MCF 10A (cell line): ENCODE measurements around the gene MSI2. TPM values are rescaled to one million over a fixed set of nuclear protein-coding genes. Genes with fewer than 3 reads are reported as not detected.

Experiments used
- BruUV-seq: library from RNA; stranded (reverse); fragments of 400-500 nt; replicated peaks from 2 replicates; lab custom pipeline; 2021; lab: Mats Ljungman, UMichigan
- CTCF ChIA-PET: fragments of 300-600 bp; sonication (Branson Sonifier 250); formaldehyde crosslinking; extraction: SDS; loops from one replicate; lab custom pipeline; 2021; ENCODE audit warnings: antibody characterized with exemption, inconsistent platforms; lab: Yijun Ruan, JAX
- POLR2A ChIA-PET: fragments of 300-600, 350-650 bp; sonication (Branson Sonifier 250); formaldehyde crosslinking; extraction: SDS; loops from one replicate; lab custom pipeline; 2020; ENCODE audit warnings: antibody characterized with exemption, inconsistent platforms; lab: Yijun Ruan, JAX
- DNase-seq: peaks from one replicate; pipeline ENCODE4 v3.0.0-alpha.2; 2018; ENCODE audit not compliant: unreplicated experiment
- H3K27ac Mint-ChIP-seq: one replicate; pipeline ENCODE4 v1.8.0; 2022; ENCODE audit warnings: mild to moderate bottlenecking, low read depth, mixed read lengths; ENCODE audit not compliant: unreplicated experiment
- H3K27me3 Mint-ChIP-seq: one replicate; pipeline ENCODE4 v1.8.0; 2022; ENCODE audit warnings: mixed read lengths; ENCODE audit not compliant: insufficient read depth, unreplicated experiment
- H3K36me3 Mint-ChIP-seq: one replicate; pipeline ENCODE4 v1.8.0; 2022; ENCODE audit warnings: mild to moderate bottlenecking, moderate library complexity, mixed read lengths; ENCODE audit not compliant: insufficient read depth, unreplicated experiment
- H3K4me1 Mint-ChIP-seq: one replicate; pipeline ENCODE4 v1.8.0; 2022; ENCODE audit warnings: mixed read lengths; ENCODE audit not compliant: insufficient read depth, unreplicated experiment
- H3K4me3 Mint-ChIP-seq: one replicate; pipeline ENCODE4 v1.8.0; 2022; ENCODE audit warnings: mild to moderate bottlenecking, moderate library complexity, mixed read lengths; ENCODE audit not compliant: unreplicated experiment
- H3K9me3 Mint-ChIP-seq: one replicate; pipeline ENCODE4 v1.8.0; 2022; ENCODE audit warnings: mixed read lengths; ENCODE audit not compliant: unreplicated experiment
- intact Hi-C: fragments of 100-400 bp; cut with micrococcal nuclease; formaldehyde crosslinking; loops from 2 replicates; pipeline ENCODE4 v1.14.1; 2022
- total RNA-seq: library from RNA; stranded (reverse); gene quantifications from 2 replicates; pipeline ENCODE4 v1.2.3, GENCODE V29; 2022
- TF ChIP-seq, protein P1 (sequence below): fragments of 200-600 bp; IDR thresholded peaks from one replicate; pipeline ENCODE4 v1.8.0; 2022; ENCODE audit warnings: antibody characterized with exemption, mild to moderate bottlenecking; ENCODE audit not compliant: unreplicated experiment

MSI2 gene
- total RNA-seq, 1 experiment from 2014 or later, result 60.6 TPM

DNA sequence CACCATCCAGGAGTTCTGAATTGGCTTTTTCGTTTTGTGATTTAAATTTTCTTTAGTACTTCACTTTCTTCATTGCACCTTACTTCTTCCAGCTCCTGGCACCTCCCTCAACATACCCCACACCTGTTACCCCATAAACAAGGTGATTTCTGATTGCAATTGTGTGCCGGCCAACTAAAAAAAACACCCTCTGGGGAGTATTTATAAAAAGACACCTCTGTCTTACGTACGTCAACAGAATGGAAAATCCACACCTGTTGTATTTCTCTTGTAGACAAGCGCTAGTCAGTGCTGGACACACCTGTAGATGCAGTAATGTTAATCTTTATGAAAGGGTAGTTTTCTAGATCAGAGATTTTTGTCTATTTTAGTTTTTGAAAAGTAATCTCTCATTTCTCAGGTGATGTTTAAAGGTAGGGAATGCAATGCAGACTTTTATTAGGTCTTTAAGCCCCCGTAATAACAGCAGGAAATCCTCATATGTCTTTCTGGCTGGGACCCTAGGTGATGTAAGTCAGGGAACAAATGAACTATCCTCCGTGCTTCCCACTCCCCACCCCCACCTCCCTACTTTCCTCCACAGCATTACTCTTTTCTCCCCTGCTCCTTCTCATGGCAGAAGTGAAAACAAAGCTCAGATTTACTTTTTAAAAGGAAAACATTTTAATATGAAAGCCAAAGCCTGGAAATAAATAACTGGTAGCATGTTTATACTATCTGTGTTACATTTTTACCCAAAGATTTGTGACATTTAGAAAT is 4.2 kb downstream of the MSI2 start:
- DNase-seq, result no peak
- Mint-ChIP-seq H3K36me3 (peaks cover 62% of the 10 kb centered on the region), H3K4me3 (no peak overlapping the region), H3K27ac (peak overlapping the region; percentile 27), H3K4me1 (peaks cover 31% of the 10 kb centered on the region), H3K9me3 (no peaks in the 10 kb centered on the region), H3K27me3 (no peaks in the 10 kb centered on the region)
- ChIA-PET CTCF (interaction anchor here (1.0 to 1.3 kb wide), 3 partner anchors 17 to 412 kb away, joined by 3 to 10 read pairs (median 5); no protein-coding TSS in a partner anchor), POLR2A (interaction anchor here (1.5 kb wide), 1 partner anchor 10 kb away, joined by 4 read pairs; no protein-coding TSS in a partner anchor)
- intact Hi-C loops, result no loop called here
- BruUV-seq, result no TSS peak
- TF ChIP-seq, protein P1, sequence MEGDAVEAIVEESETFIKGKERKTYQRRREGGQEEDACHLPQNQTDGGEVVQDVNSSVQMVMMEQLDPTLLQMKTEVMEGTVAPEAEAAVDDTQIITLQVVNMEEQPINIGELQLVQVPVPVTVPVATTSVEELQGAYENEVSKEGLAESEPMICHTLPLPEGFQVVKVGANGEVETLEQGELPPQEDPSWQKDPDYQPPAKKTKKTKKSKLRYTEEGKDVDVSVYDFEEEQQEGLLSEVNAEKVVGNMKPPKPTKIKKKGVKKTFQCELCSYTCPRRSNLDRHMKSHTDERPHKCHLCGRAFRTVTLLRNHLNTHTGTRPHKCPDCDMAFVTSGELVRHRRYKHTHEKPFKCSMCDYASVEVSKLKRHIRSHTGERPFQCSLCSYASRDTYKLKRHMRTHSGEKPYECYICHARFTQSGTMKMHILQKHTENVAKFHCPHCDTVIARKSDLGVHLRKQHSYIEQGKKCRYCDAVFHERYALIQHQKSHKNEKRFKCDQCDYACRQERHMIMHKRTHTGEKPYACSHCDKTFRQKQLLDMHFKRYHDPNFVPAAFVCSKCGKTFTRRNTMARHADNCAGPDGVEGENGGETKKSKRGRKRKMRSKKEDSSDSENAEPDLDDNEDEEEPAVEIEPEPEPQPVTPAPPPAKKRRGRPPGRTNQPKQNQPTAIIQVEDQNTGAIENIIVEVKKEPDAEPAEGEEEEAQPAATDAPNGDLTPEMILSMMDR, result no peak

DNA sequence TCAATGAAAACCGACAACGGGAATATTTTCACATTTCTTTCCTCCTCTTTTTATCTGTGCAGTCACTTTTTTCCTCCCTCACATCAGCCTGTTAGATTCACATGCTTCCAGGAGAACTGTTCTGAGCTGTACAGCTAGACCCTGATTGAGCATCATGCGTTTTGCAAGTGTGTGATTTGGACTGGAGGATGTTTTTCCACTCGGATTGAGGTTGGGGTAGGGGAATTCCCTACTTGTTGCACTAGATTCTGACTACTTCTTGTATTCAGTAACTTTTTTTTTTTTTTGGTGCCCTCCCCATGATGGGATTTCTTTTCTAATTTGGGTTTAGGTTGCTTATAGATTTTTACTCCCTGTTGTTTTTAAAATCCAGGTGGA is 4.8 kb downstream of the MSI2 start:
- intact Hi-C loops, result no loop called here
- ChIA-PET CTCF (interaction anchor here (0.6 to 1.3 kb wide), 5 partner anchors 17 to 586 kb away, joined by 3 to 10 read pairs (median 3); no protein-coding TSS in a partner anchor), POLR2A (interaction anchor here (0.7 to 1.5 kb wide), 2 partner anchors 10 to 176 kb away, joined by 3 to 4 read pairs; partner anchors contain the start of gene AKAP1)
- no TSS peak for BruUV-seq
- Mint-ChIP-seq H3K4me3 (no peak overlapping the region), H3K27me3 (no peaks in the 10 kb centered on the region), H3K4me1 (peaks cover 29% of the 10 kb centered on the region), H3K9me3 (no peaks in the 10 kb centered on the region), H3K36me3 (peaks cover 67% of the 10 kb centered on the region), H3K27ac (no peak overlapping the region)
- TF ChIP-seq, protein P1, result no peak
- no peak for DNase-seq

DNA sequence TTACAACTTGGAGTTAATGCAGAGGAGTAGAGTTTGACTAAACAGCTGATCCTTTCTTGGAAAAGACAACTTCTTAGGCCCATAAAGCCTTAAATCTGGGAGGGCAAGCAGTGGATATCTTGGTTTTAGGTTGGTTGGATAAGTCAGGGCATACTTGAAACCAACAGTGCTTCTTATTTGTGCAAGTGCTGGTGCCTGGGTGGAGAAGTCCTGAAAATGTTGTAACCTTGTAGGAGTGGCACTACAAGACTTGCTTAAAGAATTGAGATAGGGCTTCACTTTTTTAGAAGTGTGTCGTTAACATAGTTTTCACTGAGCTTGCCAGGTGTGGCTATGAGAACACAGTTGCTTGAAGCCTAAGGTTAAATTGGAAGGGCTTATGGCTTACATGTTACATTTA is 6.2 kb downstream of the MSI2 start:
- no peak overlapping the region for H3K4me3 Mint-ChIP-seq
- DNase-seq, result no peak
- no peaks in the 10 kb centered on the region for H3K27me3 Mint-ChIP-seq
- peak overlapping the region; percentile 63 for H3K27ac Mint-ChIP-seq
- ChIA-PET POLR2A (no interaction called here), CTCF (no interaction called here)
- no peaks in the 10 kb centered on the region for H3K9me3 Mint-ChIP-seq
- TF ChIP-seq, protein P1, result no peak
- no TSS peak for BruUV-seq
- intact Hi-C loops, result no loop called here
- H3K36me3 Mint-ChIP-seq, result peaks cover 82% of the 10 kb centered on the region
- H3K4me1 Mint-ChIP-seq, result peaks cover 29% of the 10 kb centered on the region

- H3K36me3 Mint-ChIP-seq, result peaks cover 82% of the 10 kb centered on the region
- peaks cover 19% of the 10 kb centered on the region for H3K4me1 Mint-ChIP-seq
- TF ChIP-seq, protein P1, result no peak
- intact Hi-C loops, result no loop called here
- BruUV-seq, result no TSS peak
- CTCF ChIA-PET, result interaction anchor here (0.6 to 0.8 kb wide), 3 partner anchors 20 to 483 kb away, joined by 3 read pairs; no protein-coding TSS in a partner anchor
- POLR2A ChIA-PET, result no interaction called here
- H3K27ac Mint-ChIP-seq, result peak overlapping the region; percentile 31
- no peak for DNase-seq
- H3K9me3 Mint-ChIP-seq, result no peaks in the 10 kb centered on the region
- H3K4me3 Mint-ChIP-seq, result no peak overlapping the region
- no peaks in the 10 kb centered on the region for H3K27me3 Mint-ChIP-seq
These were observed 7.9 kb downstream of the MSI2 start for GRCh38 chr17:57264250-57264649.
